Lower leg skin (tissue), 3 donors: ENCODE results near the gene KRT83.

Experiments used
- CTCF ChIP-seq, 3 donors: fragments of 450-650 bp; IDR thresholded peaks; one replicate each; pipeline ENCODE4 v1.5.1; 2016; ENCODE audit warnings: antibody characterized with exemption in 3 of 3, mild to moderate bottlenecking in 3 of 3, moderate library complexity in 2 of 3
- POLR2A ChIP-seq, 2 donors: fragments of 450-650 bp; IDR thresholded peaks; one replicate each; pipeline ENCODE4 v1.6.1; 2016 to 2017; ENCODE audit warnings: antibody characterized with exemption in 2 of 2, mild to moderate bottlenecking in 1 of 2, moderate library complexity in 1 of 2

- no peak for TF ChIP-seq POLR2A (IDR thresholded peaks at IDR 0.05)
- TF ChIP-seq CTCF (IDR thresholded peaks at IDR 0.05): no peak
These were observed 35.2 kb downstream of the KRT83 start for GRCh38 chr12:52285851-52286530.
